GM19395 (cell line): ENCODE data around the gene GRIK4.

Experiments
- ATAC-seq: cut with Tn5 transposase; IDR thresholded peaks from one replicate; pipeline ENCODE4 v1.9.1; 2021; ENCODE audit warnings: mild to moderate bottlenecking, moderate library complexity; ENCODE audit not compliant: unreplicated experiment

Gene GRIK4

GRCh38 chr11:120859552-120860295 lies 348.2 kb downstream of the GRIK4 start:
- no peak for ATAC-seq

DNA sequence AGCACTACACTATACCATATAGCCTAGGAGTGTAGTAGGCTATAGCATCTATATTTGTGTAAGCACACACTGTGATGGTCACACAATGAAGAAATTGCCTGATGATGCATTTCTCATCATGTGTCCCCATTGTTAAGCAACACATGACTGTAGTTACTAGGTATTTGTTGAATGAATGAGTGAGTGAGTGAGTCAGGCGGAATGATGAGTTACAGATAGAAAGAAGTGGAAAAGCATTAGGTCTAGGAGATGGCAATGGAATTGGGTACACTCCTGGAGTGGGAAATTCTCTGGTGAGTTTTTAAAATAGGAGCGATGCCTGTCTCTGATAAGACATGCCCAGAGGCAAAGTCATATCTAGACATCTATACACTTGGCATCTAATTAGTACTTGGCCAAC lies 351.8 kb downstream of the GRIK4 start:
- no peak for ATAC-seq

- no peak for ATAC-seq
These were observed 355.5 kb downstream of the GRIK4 start for GRCh38 chr11:120867024-120867423.

- ATAC-seq = no peak
These were observed 356.0 kb downstream of the GRIK4 start for GRCh38 chr11:120867531-120867930.

- no peak for ATAC-seq
These were observed 356.4 kb downstream of the GRIK4 start for GRCh38 chr11:120867988-120868387.

DNA sequence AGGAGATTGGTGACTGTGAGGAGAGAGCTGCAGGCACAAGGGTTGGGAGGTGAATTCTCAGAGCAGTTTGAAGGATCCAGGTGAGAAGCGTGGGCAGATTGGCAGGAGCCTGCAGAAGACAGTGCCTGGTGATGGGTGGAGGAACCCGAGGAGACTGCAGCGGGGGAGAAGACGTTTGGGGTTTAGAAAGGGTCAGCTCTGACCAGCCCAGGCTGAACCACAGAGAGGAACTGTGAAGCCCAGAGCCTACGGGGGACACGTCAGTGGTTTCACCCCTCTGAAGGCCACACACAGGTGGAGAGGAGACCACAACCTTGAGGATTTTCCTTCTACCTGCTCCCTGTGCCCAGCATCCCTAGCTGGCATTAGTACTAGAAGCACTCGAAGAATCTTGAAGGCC lies 357.5 kb downstream of the GRIK4 start:
- no peak for ATAC-seq

DNA sequence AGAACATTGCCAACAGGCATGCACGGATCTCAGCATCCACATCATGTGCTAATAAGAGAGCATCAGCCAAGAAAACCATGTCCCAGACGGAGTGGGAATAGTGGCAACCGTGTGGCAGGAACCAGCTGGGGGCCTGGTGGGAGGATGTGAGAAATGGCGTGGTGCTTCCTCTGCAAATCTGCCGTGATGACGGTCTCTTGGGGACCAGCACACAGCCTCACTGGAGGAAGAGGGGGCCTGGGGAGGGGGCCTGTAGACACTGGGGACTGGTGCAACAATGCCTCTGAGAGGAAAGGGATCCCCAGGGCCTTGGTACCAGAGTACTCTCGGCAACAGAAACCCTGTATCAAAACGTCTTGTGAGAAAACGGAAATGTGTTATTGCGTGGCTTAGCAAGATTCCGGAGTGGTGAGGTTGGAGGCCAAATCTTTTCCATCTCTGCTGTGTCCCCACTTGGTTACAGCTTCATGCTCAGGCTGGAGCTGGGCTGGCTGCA lies 358.0 kb downstream of the GRIK4 start:
- peak; percentile 52 for ATAC-seq

DNA sequence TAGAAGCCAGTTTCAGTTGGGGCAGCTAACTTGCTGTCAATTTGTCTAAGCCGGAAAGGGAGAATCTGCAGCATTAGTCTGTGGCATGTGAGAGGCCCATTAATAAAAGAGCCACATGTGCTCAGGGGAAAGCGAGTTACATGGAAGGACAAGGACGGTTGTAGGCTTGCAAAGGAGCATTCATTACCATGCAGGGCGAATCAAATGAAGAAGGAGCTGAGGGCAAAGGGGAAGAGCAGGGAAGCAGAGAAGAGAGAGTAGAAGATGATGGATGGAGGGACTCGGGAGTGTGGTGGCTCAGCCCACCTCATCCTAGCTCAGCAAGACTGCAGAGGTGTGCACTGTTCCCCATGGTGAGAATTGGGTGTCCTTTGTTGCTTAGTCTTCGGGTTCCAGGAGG lies 359.6 kb downstream of the GRIK4 start:
- no peak for ATAC-seq

DNA sequence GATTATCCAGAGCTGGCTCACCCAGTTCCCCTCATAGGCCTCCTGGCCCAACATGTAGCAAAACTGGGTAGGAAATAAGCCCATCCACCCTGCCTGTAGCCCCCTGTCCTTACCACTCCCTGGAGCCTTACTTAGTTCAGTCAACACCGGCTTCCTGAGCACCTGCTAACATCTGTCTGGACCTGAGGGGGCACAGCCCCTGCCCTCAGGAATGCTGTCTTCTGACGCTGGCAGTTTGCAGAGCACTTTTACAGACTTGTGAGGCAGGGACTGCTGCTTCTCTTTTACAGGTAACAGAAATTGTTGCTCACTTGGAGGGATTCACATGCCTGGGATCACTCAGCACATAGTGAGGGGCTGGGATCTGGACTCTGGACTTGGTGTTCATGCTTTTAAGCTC lies 360.4 kb downstream of the GRIK4 start:
- no peak for ATAC-seq

- ATAC-seq = no peak
These were observed 362.6 kb downstream of the GRIK4 start for GRCh38 chr11:120873966-120874735.

GRCh38 chr11:120875986-120876385 lies 364.4 kb downstream of the GRIK4 start:
- ATAC-seq = no peak

- ATAC-seq = no peak
These were observed 366.3 kb downstream of the GRIK4 start for GRCh38 chr11:120877746-120878365.

- no peak for ATAC-seq
These were observed 367.2 kb downstream of the GRIK4 start for GRCh38 chr11:120878781-120879180.

DNA sequence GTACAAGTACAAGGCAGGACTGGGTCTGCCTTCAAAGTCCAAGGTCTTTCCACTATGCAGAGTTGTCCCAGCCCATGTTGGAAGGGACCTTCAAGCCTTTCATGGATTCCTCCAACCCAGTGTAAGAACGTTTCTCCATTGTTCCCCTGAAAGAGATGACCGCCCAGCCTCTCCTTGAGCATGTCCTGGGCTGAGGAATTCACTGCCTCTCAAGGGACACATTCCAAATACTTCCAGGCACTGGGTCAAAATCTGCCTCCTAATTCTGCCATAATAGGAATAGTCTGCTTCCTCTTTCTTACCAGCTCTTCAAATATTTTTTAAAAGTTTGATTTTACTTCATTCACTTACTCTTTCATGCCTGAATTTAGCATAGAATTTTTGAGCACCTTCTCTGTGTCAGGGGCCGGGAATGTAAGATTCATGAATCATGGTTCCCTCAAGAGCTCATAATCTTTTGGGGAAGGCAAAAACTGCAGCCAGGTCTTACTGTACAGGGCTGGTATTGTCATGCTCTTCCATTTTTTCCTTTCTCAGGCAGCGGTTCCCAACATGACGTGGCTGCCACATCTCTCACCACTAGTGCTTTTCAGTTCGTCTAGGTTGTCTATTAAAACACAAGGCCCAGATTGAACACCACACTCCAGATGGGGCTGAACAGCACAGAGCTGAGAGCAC lies 369.1 kb downstream of the GRIK4 start:
- no peak for ATAC-seq

DNA sequence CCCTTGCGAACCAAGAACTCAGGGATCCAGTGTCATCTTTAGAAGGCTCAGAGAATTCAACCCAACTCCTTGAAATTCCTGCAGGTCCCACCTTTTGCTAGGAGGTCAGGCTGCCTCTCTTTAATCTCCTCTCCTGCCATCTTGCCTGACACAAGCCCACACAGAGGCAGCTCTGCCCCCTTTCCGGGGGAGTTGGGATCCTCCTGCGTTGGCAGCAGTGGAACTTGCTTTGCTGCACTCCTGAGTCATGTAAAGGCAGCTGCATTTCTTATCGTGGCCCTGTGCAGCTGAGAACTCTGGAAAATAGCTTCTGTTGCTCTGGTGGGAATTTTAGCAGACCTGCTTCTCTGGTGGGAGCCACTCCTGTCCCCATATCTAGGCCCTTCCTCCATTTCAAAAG lies 370.0 kb downstream of the GRIK4 start:
- ATAC-seq = no peak

- no peak for ATAC-seq
These were observed 370.6 kb downstream of the GRIK4 start for GRCh38 chr11:120882175-120882574.

- ATAC-seq = no peak
These were observed 372.0 kb downstream of the GRIK4 start for GRCh38 chr11:120883404-120884080.

GRCh38 chr11:120884154-120885020 lies 372.8 kb downstream of the GRIK4 start:
- no peak for ATAC-seq

GRCh38 chr11:120890609-120891320 lies 379.2 kb downstream of the GRIK4 start:
- ATAC-seq = no peak
